MCF 10A (cell line): ENCODE data around the gene ATF7. TPM values are rescaled to one million over a fixed set of nuclear protein-coding genes. Genes with fewer than 3 reads are reported as not detected.

Source experiments
- BruUV-seq: library from RNA; stranded (reverse); fragments of 400-500 nt; replicated peaks from 2 replicates; lab custom pipeline; 2021; lab: Mats Ljungman, UMichigan
- CTCF ChIA-PET: fragments of 300-600 bp; sonication (Branson Sonifier 250); formaldehyde crosslinking; extraction: SDS; loops from one replicate; lab custom pipeline; 2021; ENCODE audit warnings: antibody characterized with exemption, inconsistent platforms; lab: Yijun Ruan, JAX
- POLR2A ChIA-PET: fragments of 300-600, 350-650 bp; sonication (Branson Sonifier 250); formaldehyde crosslinking; extraction: SDS; loops from one replicate; lab custom pipeline; 2020; ENCODE audit warnings: antibody characterized with exemption, inconsistent platforms; lab: Yijun Ruan, JAX
- DNase-seq: peaks from one replicate; pipeline ENCODE4 v3.0.0-alpha.2; 2018; ENCODE audit not compliant: unreplicated experiment
- H3K27ac Mint-ChIP-seq: one replicate; pipeline ENCODE4 v1.8.0; 2022; ENCODE audit warnings: mild to moderate bottlenecking, low read depth, mixed read lengths; ENCODE audit not compliant: unreplicated experiment
- H3K27me3 Mint-ChIP-seq: one replicate; pipeline ENCODE4 v1.8.0; 2022; ENCODE audit warnings: mixed read lengths; ENCODE audit not compliant: insufficient read depth, unreplicated experiment
- H3K36me3 Mint-ChIP-seq: one replicate; pipeline ENCODE4 v1.8.0; 2022; ENCODE audit warnings: mild to moderate bottlenecking, moderate library complexity, mixed read lengths; ENCODE audit not compliant: insufficient read depth, unreplicated experiment
- H3K4me1 Mint-ChIP-seq: one replicate; pipeline ENCODE4 v1.8.0; 2022; ENCODE audit warnings: mixed read lengths; ENCODE audit not compliant: insufficient read depth, unreplicated experiment
- H3K4me3 Mint-ChIP-seq: one replicate; pipeline ENCODE4 v1.8.0; 2022; ENCODE audit warnings: mild to moderate bottlenecking, moderate library complexity, mixed read lengths; ENCODE audit not compliant: unreplicated experiment
- H3K9me3 Mint-ChIP-seq: one replicate; pipeline ENCODE4 v1.8.0; 2022; ENCODE audit warnings: mixed read lengths; ENCODE audit not compliant: unreplicated experiment
- intact Hi-C: fragments of 100-400 bp; cut with micrococcal nuclease; formaldehyde crosslinking; loops from 2 replicates; pipeline ENCODE4 v1.14.1; 2022
- total RNA-seq: library from RNA; stranded (reverse); gene quantifications from 2 replicates; pipeline ENCODE4 v1.2.3, GENCODE V29; 2022
- TF ChIP-seq, protein P1 (sequence below): fragments of 200-600 bp; IDR thresholded peaks from one replicate; pipeline ENCODE4 v1.8.0; 2022; ENCODE audit warnings: antibody characterized with exemption, mild to moderate bottlenecking; ENCODE audit not compliant: unreplicated experiment

The ATF7 gene
- total RNA-seq, 1 experiment from 2014 or later = 40.8 TPM

DNA sequence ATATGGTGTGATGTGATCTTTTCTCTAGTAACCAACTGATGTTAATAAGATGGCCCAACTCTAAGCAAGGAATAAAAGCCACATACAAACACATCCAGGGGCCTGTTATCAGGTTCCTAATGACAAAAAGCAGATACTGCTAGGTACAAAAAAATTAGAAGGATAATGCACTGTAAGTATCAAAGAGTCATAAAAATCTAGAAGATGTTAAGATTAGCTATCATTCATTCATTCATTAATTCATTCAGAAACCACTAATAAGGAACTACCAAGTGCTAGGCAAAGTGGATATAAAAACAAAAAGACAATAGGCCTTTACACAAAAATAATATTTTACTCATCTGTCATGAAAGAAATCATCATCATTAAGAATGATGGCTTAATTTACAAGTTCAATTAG, 21.6 kb downstream of the ATF7 start:
- Mint-ChIP-seq H3K27me3 (no peaks in the 10 kb centered on the region), H3K36me3 (peaks cover 12% of the 10 kb centered on the region), H3K4me3 (no peak overlapping the region), H3K4me1 (peaks cover 8% of the 10 kb centered on the region), H3K9me3 (no peaks in the 10 kb centered on the region), H3K27ac (no peak overlapping the region)
- no peak for DNase-seq
- POLR2A ChIA-PET = interaction anchor here (0.6 to 2.2 kb wide), 3 partner anchors 13 to 72 kb away, joined by 3 to 8 read pairs (median 4); no protein-coding TSS in a partner anchor
- CTCF ChIA-PET = no interaction called here
- TF ChIP-seq, protein P1, sequence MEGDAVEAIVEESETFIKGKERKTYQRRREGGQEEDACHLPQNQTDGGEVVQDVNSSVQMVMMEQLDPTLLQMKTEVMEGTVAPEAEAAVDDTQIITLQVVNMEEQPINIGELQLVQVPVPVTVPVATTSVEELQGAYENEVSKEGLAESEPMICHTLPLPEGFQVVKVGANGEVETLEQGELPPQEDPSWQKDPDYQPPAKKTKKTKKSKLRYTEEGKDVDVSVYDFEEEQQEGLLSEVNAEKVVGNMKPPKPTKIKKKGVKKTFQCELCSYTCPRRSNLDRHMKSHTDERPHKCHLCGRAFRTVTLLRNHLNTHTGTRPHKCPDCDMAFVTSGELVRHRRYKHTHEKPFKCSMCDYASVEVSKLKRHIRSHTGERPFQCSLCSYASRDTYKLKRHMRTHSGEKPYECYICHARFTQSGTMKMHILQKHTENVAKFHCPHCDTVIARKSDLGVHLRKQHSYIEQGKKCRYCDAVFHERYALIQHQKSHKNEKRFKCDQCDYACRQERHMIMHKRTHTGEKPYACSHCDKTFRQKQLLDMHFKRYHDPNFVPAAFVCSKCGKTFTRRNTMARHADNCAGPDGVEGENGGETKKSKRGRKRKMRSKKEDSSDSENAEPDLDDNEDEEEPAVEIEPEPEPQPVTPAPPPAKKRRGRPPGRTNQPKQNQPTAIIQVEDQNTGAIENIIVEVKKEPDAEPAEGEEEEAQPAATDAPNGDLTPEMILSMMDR = no peak
- no TSS peak for BruUV-seq
- intact Hi-C loops = no loop called here

DNA sequence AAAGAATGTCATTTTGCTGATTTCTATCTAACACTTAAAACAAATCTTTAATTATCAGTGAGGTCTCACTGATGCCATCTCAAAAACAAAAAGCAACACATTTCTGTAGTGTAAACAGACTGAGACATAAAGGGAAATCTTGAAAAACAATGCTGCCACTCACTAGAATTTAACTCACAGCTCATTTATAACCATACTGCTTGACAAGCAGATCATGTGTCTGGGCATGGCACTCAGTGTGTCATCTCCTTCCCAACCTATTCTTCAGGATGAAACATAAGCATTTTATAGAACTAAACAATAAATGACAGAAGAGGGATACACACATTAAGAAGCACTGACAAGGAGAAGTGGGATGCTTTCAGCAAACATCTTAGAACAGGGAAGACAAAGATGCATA, 22.4 kb downstream of the ATF7 start:
- DNase-seq = no peak
- peaks cover 8% of the 10 kb centered on the region for H3K4me1 Mint-ChIP-seq
- H3K9me3 Mint-ChIP-seq = no peaks in the 10 kb centered on the region
- POLR2A ChIA-PET = interaction anchor here (0.7 to 1.5 kb wide), 4 partner anchors 12 to 73 kb away, joined by 3 to 4 read pairs (median 3); partner anchors contain the start of gene ATF7
- H3K4me3 Mint-ChIP-seq = no peak overlapping the region
- no TSS peak for BruUV-seq
- CTCF ChIA-PET = interaction anchor here (0.7 kb wide), 1 partner anchor 141 kb away, joined by 3 read pairs; no protein-coding TSS in a partner anchor
- H3K36me3 Mint-ChIP-seq = peaks cover 15% of the 10 kb centered on the region
- H3K27me3 Mint-ChIP-seq = no peaks in the 10 kb centered on the region
- intact Hi-C loops = no loop called here
- TF ChIP-seq, protein P1 = no peak
- peak overlapping the region; percentile 6 for H3K27ac Mint-ChIP-seq

DNA sequence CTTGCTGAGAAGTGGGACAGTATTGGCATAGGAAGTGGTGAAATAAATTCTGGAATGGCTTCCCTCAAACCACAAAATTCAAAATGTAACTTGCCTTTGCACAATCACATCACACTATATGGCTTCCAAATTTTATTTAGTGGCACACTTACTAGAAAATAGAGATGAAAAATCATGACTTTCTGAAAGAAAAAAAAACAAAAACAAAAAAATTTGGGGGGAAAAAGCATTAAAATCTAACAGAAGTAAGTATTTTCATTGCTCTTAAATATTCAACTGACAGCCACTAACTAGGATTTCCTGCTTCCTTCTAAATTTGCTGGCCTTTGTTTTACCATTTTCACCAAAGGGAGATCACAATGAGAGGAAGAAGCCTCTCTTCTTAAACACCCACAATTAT, 23.0 kb downstream of the ATF7 start:
- BruUV-seq = no TSS peak
- ChIA-PET POLR2A (interaction anchor here (0.9 to 1.5 kb wide), 3 partner anchors 14 to 73 kb away, joined by 3 to 4 read pairs (median 3); partner anchors contain the start of gene ATF7), CTCF (interaction anchor here (0.7 kb wide), 1 partner anchor 142 kb away, joined by 3 read pairs; no protein-coding TSS in a partner anchor)
- TF ChIP-seq, protein P1 = no peak
- no peaks in the 10 kb centered on the region for H3K9me3 Mint-ChIP-seq
- peak overlapping the region; percentile 6 for H3K27ac Mint-ChIP-seq
- intact Hi-C loops = no loop called here
- peaks cover 8% of the 10 kb centered on the region for H3K4me1 Mint-ChIP-seq
- no peak for DNase-seq
- no peaks in the 10 kb centered on the region for H3K27me3 Mint-ChIP-seq
- no peak overlapping the region for H3K4me3 Mint-ChIP-seq
- peaks cover 19% of the 10 kb centered on the region for H3K36me3 Mint-ChIP-seq

DNA sequence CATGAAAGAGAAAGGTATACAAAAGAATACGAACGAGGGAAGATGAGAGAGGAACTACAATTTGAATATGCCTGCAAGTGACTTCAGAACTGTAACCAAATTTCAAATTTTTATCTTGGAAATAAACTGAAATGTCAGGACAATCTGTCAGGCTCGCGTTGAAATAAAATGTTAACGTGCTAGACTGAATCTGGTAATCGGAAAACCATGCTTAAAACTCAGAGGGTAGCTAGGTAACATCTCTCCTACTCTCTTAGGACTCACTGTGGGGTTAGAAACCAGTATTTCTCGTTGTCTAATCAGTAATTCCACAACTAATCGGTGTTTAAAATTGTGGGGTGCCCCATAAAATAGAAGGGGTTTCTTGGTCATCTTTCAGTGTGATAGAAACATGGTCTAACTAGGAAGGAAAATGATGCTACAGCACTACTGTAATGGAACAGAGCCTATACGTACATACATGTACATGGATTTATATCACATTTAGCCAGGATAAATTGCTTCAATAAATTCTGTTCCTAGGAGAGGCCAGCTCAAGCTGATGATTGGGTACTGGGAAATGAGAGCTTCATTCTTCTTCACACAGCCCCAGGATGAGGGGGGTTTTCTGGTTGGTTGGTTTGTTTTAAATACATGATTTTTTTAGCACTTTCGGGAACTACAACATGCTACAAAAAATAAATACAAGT, 23.9 kb downstream of the ATF7 start:
- H3K27ac Mint-ChIP-seq = peak overlapping the region; percentile 6

More for the DNA sequence above, 23.9 kb downstream of the ATF7 start:
- DNase-seq = no peak
- ChIA-PET CTCF (interaction anchor here (0.7 to 1.1 kb wide), 2 partner anchors 13 to 14 kb away, joined by 3 to 4 read pairs; no protein-coding TSS in a partner anchor), POLR2A (no interaction called here)
- intact Hi-C loops = no loop called here
- H3K27me3 Mint-ChIP-seq = no peaks in the 10 kb centered on the region
- TF ChIP-seq, protein P1 = no peak
- no TSS peak for BruUV-seq
- H3K36me3 Mint-ChIP-seq = peaks cover 21% of the 10 kb centered on the region
- H3K4me3 Mint-ChIP-seq = no peak overlapping the region
- H3K9me3 Mint-ChIP-seq = no peaks in the 10 kb centered on the region
- H3K4me1 Mint-ChIP-seq = peaks cover 8% of the 10 kb centered on the region
